HCT116 (cell line): ENCODE data around the gene NEK8.

Source experiments
- CBX3 ChIP-seq: IDR thresholded peaks from 2 replicates; pipeline ENCODE4 v1.6.1; 2012; ENCODE audit warnings: low read depth
- EZH2 ChIP-seq: fragments of 200-600 bp; sonication (generic); IDR thresholded peaks from 2 replicates; pipeline ENCODE4 v1.6.1; 2017; ENCODE audit warnings: antibody characterized with exemption, mixed run types
- EZH2phosphoT487 ChIP-seq: fragments of 200-600 bp; IDR thresholded peaks from 2 replicates; pipeline ENCODE4 v1.6.1; 2018; ENCODE audit warnings: antibody characterized with exemption, borderline replicate concordance
- FOSL1 ChIP-seq: IDR thresholded peaks from 2 replicates; pipeline ENCODE4 v1.6.1; 2012; ENCODE audit warnings: low read depth
- MAX ChIP-seq: IDR thresholded peaks from 2 replicates; pipeline ENCODE4 v1.6.1; 2012
- POLR2A ChIP-seq: IDR thresholded peaks from 2 replicates; pipeline ENCODE4 v1.7.0; 2011; ENCODE audit warnings: borderline replicate concordance; ENCODE audit not compliant: insufficient read depth, insufficient read length; ENCODE audit errors: extremely low read depth
- POLR2AphosphoS5 ChIP-seq: IDR thresholded peaks from 2 replicates; pipeline ENCODE4 v1.6.1; 2011; ENCODE audit warnings: mild to moderate bottlenecking, low read depth, low read length, moderate library complexity
- RAD21 ChIP-seq: IDR thresholded peaks from 2 replicates; pipeline ENCODE4 v1.6.1; 2012; ENCODE audit warnings: low read depth, mild to moderate bottlenecking
- SIN3A ChIP-seq: IDR thresholded peaks from 2 replicates; pipeline ENCODE4 v1.6.1; 2012; ENCODE audit warnings: low read depth
- SRF ChIP-seq: IDR thresholded peaks from 2 replicates; pipeline ENCODE4 v1.6.1; 2012; ENCODE audit warnings: low read depth
- ZBTB33 ChIP-seq: IDR thresholded peaks from 2 replicates; pipeline ENCODE4 v1.6.1; 2011; ENCODE audit warnings: mild to moderate bottlenecking, low read length, moderate library complexity; ENCODE audit not compliant: insufficient replicate concordance; ENCODE audit errors: extremely low read depth
- ZNF274 ChIP-seq: fragments of 200-500 bp; sonication (Bioruptor generic); IDR thresholded peaks from 2 replicates; pipeline ENCODE4 v1.6.1; 2014; ENCODE audit warnings: mild to moderate bottlenecking, low read depth, low read length, inconsistent platforms
- TF ChIP-seq, protein P1 (sequence below), 3 experiments: fragments of 200-600 bp in 1 of 3; sonication (generic) in 1 of 3; IDR thresholded peaks in 2 of 3; conservative IDR thresholded peaks in 1 of 3; 2 replicates each; pipeline ENCODE4 v1.5.1; 2012 to 2017; ENCODE audit warnings: low read depth in 2 of 3, low read length in 2 of 3, antibody characterized with exemption in 1 of 3, borderline replicate concordance in 1 of 3, control low read depth in 1 of 3, mild to moderate bottlenecking in 1 of 3, mixed read lengths in 1 of 3, mixed run types in 1 of 3, moderate library complexity in 1 of 3; ENCODE audit not compliant: insufficient read depth in 1 of 3

GRCh38 chr17:28748852-28749515 is 20.4 kb downstream of the NEK8 start:
- no peak for TF ChIP-seq MAX
- no peak for TF ChIP-seq SRF
- TF ChIP-seq, protein P1, sequence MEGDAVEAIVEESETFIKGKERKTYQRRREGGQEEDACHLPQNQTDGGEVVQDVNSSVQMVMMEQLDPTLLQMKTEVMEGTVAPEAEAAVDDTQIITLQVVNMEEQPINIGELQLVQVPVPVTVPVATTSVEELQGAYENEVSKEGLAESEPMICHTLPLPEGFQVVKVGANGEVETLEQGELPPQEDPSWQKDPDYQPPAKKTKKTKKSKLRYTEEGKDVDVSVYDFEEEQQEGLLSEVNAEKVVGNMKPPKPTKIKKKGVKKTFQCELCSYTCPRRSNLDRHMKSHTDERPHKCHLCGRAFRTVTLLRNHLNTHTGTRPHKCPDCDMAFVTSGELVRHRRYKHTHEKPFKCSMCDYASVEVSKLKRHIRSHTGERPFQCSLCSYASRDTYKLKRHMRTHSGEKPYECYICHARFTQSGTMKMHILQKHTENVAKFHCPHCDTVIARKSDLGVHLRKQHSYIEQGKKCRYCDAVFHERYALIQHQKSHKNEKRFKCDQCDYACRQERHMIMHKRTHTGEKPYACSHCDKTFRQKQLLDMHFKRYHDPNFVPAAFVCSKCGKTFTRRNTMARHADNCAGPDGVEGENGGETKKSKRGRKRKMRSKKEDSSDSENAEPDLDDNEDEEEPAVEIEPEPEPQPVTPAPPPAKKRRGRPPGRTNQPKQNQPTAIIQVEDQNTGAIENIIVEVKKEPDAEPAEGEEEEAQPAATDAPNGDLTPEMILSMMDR (IDR thresholded peaks at IDR 0.05 in 2 of 3, conservative IDR thresholded peaks at IDR 0.05 in 1 of 3; ENCODE audit: borderline replicate concordance in 1 of 3, insufficient read depth in 1 of 3, low read depth in 2 of 3, low read length in 2 of 3): no peak
- TF ChIP-seq FOSL1: no peak
- TF ChIP-seq EZH2: no peak
- TF ChIP-seq POLR2A: no peak
- no peak for TF ChIP-seq SIN3A
- TF ChIP-seq POLR2AphosphoS5: no peak
- no peak for TF ChIP-seq CBX3
- no peak for TF ChIP-seq ZNF274
- TF ChIP-seq ZBTB33: no peak
- no peak for TF ChIP-seq EZH2phosphoT487
- TF ChIP-seq RAD21: no peak
